Measurements from ENCODE around the gene LRP1.

The LRP1 gene

GRCh38 chr12:57213763-57214397, 85.6 kb downstream of the LRP1 start:
- peaks cover 69% of the 10 kb centered on the region for H3K27me3 Mint-ChIP-seq
- H3K9me3 Mint-ChIP-seq: no peaks in the 10 kb centered on the region
- H3K27ac Mint-ChIP-seq: no peak overlapping the region
- peaks cover 37% of the 10 kb centered on the region for H3K4me1 Mint-ChIP-seq
- H3K36me3 Mint-ChIP-seq: no peaks in the 10 kb centered on the region
- no peak for DNase-seq
- CTCF ChIA-PET: interaction anchor here (0.7 to 10.5 kb wide), 18 partner anchors 8 to 494 kb away, joined by 3 to 318 read pairs (median 4); partner anchors contain the start of genes GLI1, LRP1, SHMT2 and STAC3
- no peak overlapping the region for H3K4me3 Mint-ChIP-seq

DNA sequence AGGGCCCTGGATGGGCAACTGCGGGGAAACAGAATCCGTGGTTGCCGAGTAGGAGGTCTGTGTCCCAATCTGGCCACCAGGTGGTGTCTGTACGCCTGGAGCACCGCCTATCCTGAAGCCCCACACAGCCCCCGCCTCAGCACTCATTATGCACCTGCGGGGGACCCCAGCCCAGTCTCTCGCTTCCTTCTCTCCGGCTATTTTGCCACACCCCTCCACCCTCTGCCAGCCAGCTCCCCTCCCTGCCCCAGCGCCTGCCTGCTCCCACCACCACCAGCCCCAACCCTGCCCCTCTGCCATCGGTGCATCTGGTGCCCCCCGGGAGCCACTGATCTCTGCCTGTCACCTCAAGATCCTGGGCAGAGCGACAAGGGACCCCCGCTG, 86.1 kb downstream of the LRP1 start:
- DNase-seq: peak; percentile 83
- H3K36me3 Mint-ChIP-seq: no peaks in the 10 kb centered on the region
- CTCF ChIA-PET: interaction anchor here (0.7 to 10.5 kb wide), 15 partner anchors 9 to 244 kb away, joined by 3 to 318 read pairs (median 5); partner anchors contain the start of genes GLI1, LRP1, SHMT2 and STAC3
- peaks cover 37% of the 10 kb centered on the region for H3K4me1 Mint-ChIP-seq
- peaks cover 74% of the 10 kb centered on the region for H3K27me3 Mint-ChIP-seq
- no peaks in the 10 kb centered on the region for H3K9me3 Mint-ChIP-seq
- H3K27ac Mint-ChIP-seq: peak overlapping the region; percentile 26
- H3K4me3 Mint-ChIP-seq: no peak overlapping the region

DNA sequence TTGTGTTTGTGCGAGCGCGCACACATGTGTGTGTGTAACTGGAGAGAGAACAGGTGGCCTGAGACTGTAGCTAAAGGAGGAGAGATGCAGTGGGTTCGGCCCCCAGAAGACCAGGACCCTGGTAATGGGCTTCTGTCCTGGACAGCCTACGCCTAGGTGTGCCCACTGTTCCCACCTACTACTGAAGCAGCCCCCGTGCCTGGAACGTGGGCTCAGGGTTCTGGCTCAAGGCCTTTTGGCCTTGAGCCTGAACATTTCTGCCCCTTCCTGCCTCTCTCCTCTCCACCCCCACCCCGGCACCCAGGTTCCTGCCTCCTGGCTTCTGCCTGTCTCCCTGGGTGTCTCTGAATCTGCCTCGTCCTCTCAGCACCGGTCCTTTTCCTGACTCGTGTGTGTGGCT, 86.8 kb downstream of the LRP1 start:
- Mint-ChIP-seq H3K9me3 (no peaks in the 10 kb centered on the region), H3K4me3 (no peak overlapping the region)

GRCh38 chr12:57215668-57216013, 87.4 kb downstream of the LRP1 start:
- DNase-seq: peak; percentile 60
- H3K36me3 Mint-ChIP-seq: no peaks in the 10 kb centered on the region
- H3K4me1 Mint-ChIP-seq: peaks cover 37% of the 10 kb centered on the region
- no peaks in the 10 kb centered on the region for H3K9me3 Mint-ChIP-seq
- peak overlapping the region; percentile 66 for H3K4me3 Mint-ChIP-seq
- H3K27ac Mint-ChIP-seq: peak overlapping the region; percentile 16
- H3K27me3 Mint-ChIP-seq: peaks cover 84% of the 10 kb centered on the region
- CTCF ChIA-PET: interaction anchor here (1.0 to 10.5 kb wide), 4 partner anchors 12 to 237 kb away, joined by 3 to 318 read pairs (median 66); partner anchors contain the start of gene SHMT2

More for the DNA sequence above, 86.8 kb downstream of the LRP1 start:
- peaks cover 37% of the 10 kb centered on the region for H3K4me1 Mint-ChIP-seq
- peaks cover 81% of the 10 kb centered on the region for H3K27me3 Mint-ChIP-seq
- no peak overlapping the region for H3K27ac Mint-ChIP-seq
- DNase-seq: no peak
- no peaks in the 10 kb centered on the region for H3K36me3 Mint-ChIP-seq
- CTCF ChIA-PET: interaction anchor here (1.0 to 10.5 kb wide), 8 partner anchors 13 to 238 kb away, joined by 3 to 318 read pairs (median 16); partner anchors contain the start of genes SHMT2 and STAC3

DNA sequence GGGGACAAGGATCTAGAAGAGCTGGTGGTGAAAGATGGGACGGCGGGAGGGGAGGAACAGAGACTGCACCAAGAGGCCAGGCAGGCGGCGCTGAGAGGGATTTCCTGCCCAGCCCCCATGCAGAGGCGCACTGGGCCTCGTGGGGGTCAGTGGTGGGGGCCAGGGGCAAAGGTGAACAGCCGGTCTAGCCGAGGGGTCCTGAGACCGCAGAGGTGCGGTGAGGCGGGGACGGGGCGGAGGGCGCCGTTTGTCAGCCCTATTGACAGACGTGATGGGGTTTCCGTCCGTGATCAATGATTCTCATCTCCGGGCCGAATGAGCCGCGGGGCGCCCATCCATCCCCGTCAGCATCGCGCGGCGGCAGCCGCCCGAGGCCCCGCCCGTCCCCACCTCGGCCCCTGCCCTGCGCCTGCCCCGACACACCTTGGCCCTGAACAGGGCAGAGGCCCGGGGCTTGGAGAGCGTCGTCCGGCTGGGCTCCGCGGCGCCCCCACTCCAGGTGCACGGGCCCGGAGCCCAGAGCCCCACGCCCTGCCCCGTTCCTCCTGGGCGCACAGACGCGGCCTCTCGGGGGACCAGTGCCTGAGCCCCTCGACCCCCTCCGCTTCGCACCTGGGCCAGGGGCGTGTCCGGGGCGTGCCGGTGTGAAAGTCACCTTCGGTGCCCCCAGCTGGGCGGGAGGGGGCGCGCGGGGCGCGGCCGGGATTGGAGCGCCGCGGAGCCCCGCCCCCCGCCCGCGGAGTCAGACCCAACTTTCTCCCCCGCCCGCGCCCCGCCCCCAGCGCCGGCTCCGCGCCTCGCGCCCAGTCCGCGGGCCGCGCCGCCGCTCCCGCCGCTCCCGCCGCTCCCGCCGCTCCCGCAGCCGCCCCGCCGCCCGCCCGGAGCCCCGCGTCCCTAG, 88.0 kb downstream of the LRP1 start, which contains the start of gene NXPH4:
Gene NXPH4 (plus strand): TSS at position 781 of the 898 bp plus-strand sequence. CDS start 176 bp downstream, outside the sequence.
- Mint-ChIP-seq H3K27me3 (peaks cover 89% of the 10 kb centered on the region), H3K27ac (peak within 1 kb of the TSS; percentile 16), H3K36me3 (no peaks in the 10 kb centered on the region), H3K4me1 (peaks cover 37% of the 10 kb centered on the region), H3K4me3 (peak within 1 kb of the TSS; percentile 72), H3K9me3 (no peaks in the 10 kb centered on the region)
- CTCF ChIA-PET: interaction anchor here (3.5 to 10.5 kb wide), 3 partner anchors 12 to 237 kb away, joined by 16 to 318 read pairs (median 115); partner anchors contain the start of gene SHMT2
- peak; percentile 77 for DNase-seq

DNA sequence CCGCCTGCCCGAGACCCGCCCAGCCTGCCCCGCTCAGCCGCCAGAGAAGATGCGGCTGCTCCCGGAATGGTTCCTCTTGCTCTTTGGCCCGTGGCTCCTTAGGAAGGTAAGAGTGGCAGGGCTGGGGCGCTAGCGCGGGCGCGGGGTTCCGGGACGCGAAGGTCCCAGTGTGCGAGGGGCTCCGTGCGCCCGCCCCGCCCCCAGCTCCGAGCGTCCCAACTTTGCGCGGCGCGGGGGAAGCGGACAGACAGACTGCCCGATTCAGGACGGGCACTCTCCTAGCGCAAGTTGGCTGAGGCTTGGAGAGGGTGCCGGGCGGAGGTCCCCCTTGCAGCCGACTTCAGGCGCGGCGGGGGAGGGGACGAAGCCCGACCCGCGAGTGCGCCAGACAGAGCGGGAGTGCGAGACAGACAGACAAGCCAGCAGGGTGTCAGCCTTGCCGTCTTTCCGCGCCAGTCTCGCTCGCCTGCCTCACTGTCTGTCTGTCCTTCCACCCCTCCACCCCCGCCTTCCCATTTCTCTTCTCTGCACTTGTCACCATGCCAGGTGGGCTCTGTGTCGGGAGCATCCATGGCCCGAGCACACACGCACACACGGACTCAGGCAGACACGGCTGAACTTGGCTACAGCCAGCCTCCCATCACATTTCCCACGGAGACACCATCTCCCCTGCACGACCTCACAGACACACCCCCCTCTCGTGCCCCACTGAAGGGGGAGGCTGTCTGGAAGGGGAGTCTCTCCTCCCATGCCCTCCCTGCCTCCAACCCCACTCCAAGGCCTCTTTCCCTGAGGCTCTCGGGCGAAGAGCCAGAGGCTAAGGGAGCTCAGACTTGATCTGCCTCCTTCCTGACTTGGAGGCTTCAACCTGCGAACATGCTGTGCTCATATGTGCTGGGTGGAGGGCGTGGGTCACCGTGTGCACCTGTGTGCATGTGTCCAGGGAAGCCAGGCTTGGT, 88.9 kb downstream of the LRP1 start:
- CTCF ChIA-PET: interaction anchor here (1.1 to 10.5 kb wide), 3 partner anchors 12 to 236 kb away, joined by 3 to 318 read pairs (median 16); partner anchors contain the start of gene SHMT2
- Mint-ChIP-seq H3K27ac (no peak overlapping the region), H3K4me1 (peaks cover 37% of the 10 kb centered on the region), H3K27me3 (peaks cover 98% of the 10 kb centered on the region), H3K36me3 (no peaks in the 10 kb centered on the region), H3K9me3 (no peaks in the 10 kb centered on the region), H3K4me3 (peak overlapping the region; percentile 72)
- DNase-seq: no peak

GRCh38 chr12:57218030-57218853, 90.0 kb downstream of the LRP1 start:
- Mint-ChIP-seq H3K27me3 (peaks cover 98% of the 10 kb centered on the region), H3K4me1 (peaks cover 39% of the 10 kb centered on the region), H3K9me3 (no peaks in the 10 kb centered on the region), H3K27ac (no peak overlapping the region), H3K36me3 (no peaks in the 10 kb centered on the region), H3K4me3 (peak overlapping the region; percentile 72)
- CTCF ChIA-PET: interaction anchor here (1.1 to 10.5 kb wide), 2 partner anchors 11 to 24 kb away, joined by 3 to 318 read pairs; partner anchors contain the start of gene SHMT2
- no peak for DNase-seq

DNA sequence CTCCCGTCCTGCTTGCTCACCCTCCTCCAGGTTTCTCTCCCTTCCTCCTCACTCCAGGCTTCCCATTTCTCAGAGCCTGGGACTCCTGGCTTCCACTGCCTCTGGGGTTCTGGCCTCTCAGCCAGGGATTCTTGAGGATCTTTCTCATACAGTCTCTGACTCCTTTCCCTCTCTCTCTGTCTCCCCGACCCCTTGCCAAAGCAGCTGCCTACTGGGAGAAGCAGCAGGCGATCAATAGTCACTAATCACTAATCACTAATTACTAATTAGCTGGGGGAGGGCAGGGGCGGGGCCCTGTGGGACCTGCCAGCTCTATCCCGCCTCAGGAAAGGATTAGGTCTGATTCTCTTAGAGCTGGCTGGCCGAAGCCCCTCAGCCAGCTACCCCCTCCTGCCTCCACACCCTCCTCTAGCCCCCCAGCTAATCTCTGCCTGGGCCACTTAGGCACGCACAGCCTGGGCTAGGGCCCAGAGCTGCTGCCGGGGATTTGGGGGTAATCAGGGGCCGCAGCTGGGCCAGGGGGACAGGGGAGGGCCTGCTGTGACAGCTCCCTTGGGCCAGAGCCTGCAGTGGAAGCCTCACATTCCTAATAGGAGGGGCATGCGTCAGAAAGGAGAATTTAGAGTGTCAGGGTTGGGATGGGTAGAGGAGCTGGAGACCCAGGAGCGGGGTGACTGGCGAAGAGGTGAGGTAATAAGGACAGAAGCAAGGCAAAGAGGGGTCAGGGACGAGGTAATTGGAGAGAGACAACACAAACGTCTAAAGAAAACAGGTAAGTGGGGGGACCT, 91.1 kb downstream of the LRP1 start:
- Mint-ChIP-seq H3K4me1 (peaks cover 32% of the 10 kb centered on the region), H3K36me3 (no peaks in the 10 kb centered on the region), H3K27ac (no peak overlapping the region), H3K27me3 (peaks cover 98% of the 10 kb centered on the region), H3K4me3 (no peak overlapping the region), H3K9me3 (no peaks in the 10 kb centered on the region)
- DNase-seq: no peak
- CTCF ChIA-PET: interaction anchor here (1.3 to 10.5 kb wide), 2 partner anchors 10 to 23 kb away, joined by 3 to 318 read pairs; partner anchors contain the start of gene SHMT2

DNA sequence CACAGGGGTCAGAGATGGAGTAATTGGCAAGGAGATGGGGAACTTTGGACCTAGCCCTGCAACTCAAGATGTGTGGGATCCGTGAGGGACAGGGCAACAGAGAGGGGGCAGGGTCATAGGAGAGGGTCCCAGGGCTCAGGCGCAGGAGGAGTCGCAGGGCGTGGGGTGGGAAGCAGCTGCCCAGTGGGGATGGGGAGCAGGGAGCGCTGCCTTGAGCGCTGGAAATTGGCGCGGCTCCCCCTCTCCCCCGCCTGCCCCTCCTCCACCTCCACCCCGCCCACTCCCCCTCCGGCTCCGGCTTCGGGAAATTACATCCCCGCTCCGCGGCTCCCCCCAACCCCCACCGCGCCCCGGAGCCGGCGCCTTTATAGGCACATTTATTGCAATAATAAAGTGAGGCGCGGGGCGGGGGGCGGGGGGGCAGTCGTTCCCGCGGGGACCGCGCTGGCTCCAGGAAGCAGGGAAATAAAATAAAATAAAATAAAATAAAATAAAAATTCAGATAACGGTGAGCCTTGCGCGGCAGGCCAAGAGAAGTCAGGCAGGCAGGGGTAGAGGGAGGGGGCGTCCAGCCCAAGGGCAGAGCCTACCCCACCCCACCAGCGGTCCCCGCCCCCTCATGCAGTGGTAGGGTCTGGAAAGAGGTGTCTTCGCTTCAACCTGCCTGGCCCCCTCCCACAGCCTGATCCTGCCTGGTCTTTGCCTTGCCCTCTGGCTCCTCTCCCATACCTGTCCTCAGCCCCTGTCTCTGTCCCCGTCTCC, 91.9 kb downstream of the LRP1 start:
- Mint-ChIP-seq H3K4me1 (peaks cover 31% of the 10 kb centered on the region), H3K27me3 (peaks cover 98% of the 10 kb centered on the region)
- DNase-seq: no peak

DNA sequence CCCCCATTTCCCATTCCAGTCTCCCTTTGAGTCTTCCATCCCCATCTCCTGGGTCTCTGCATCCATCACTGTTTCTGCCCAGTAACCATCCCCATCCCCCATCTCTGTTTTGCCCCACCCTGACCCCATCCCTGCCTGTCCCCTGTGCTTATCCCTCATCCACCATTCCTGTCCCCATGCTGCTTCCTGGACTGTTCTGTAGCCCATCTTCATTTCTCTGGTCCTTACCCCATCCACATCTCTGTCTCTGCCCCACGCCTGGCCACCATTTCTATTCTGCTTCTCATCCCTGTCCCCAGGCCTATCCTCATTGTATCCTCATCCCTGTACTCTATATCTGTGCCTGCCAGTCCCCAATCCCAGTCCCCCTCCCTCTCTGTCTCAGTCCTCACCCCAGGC, 92.5 kb downstream of the LRP1 start:
- peaks cover 1% of the 10 kb centered on the region for H3K36me3 Mint-ChIP-seq
- no peak overlapping the region for H3K27ac Mint-ChIP-seq
- peaks cover 30% of the 10 kb centered on the region for H3K4me1 Mint-ChIP-seq
- CTCF ChIA-PET: no interaction called here
- H3K9me3 Mint-ChIP-seq: no peaks in the 10 kb centered on the region
- H3K27me3 Mint-ChIP-seq: peaks cover 98% of the 10 kb centered on the region
- DNase-seq: no peak
- no peak overlapping the region for H3K4me3 Mint-ChIP-seq

More for the DNA sequence above, 91.9 kb downstream of the LRP1 start:
- H3K27ac Mint-ChIP-seq: no peak overlapping the region
- H3K9me3 Mint-ChIP-seq: no peaks in the 10 kb centered on the region
- H3K36me3 Mint-ChIP-seq: no peaks in the 10 kb centered on the region
- no peak overlapping the region for H3K4me3 Mint-ChIP-seq
- CTCF ChIA-PET: interaction anchor here (1.3 to 10.5 kb wide), 2 partner anchors 9 to 22 kb away, joined by 3 to 318 read pairs; partner anchors contain the start of gene SHMT2

GRCh38 chr12:57221169-57221917, 93.1 kb downstream of the LRP1 start:
- Mint-ChIP-seq H3K4me1 (peaks cover 32% of the 10 kb centered on the region), H3K9me3 (no peaks in the 10 kb centered on the region), H3K27me3 (peaks cover 98% of the 10 kb centered on the region), H3K36me3 (peaks cover 1% of the 10 kb centered on the region), H3K27ac (no peak overlapping the region), H3K4me3 (no peak overlapping the region)
- CTCF ChIA-PET: interaction anchor here (13.5 kb wide), 1 partner anchor 19 kb away, joined by 281 read pairs; a partner anchor contains a TSS
- DNase-seq: no peak
